Body of pancreas (tissue), 4 donors: ENCODE data around the gene PDE3A. TPM values are rescaled to one million over a fixed set of nuclear protein-coding genes. Genes with fewer than 3 reads are reported as not detected.

ENCODE experiments used
- ATAC-seq: fragments of 150-250 bp; one replicate; pipeline ENCODE4 v1.9.1; 2016
- DNase-seq, 4 donors: peaks; one replicate each; pipeline ENCODE4 v3.0.0-alpha.2; 2019
- H3K27ac ChIP-seq, 4 donors: fragments of 200-600 bp; sonication (generic); 1 replicate in 3 of 4; 2 replicates in 1 of 4; pipeline versions ENCODE4 v1.5.1 to v1.6.1; 2016 to 2019; ENCODE audit warnings: mild to moderate bottlenecking in 1 of 4, mixed read lengths in 1 of 4, moderate library complexity in 1 of 4
- H3K27me3 ChIP-seq, 2 donors: fragments of 200-600 bp; sonication (generic); one replicate each; pipeline ENCODE4 v1.6.0; 2016; ENCODE audit warnings: mild to moderate bottlenecking in 1 of 2
- H3K36me3 ChIP-seq, 2 donors: fragments of 200-600 bp; sonication (generic); replicated peaks in 1 of 2; 2 replicates each; pipeline ENCODE4 v1.5.1; 2016; ENCODE audit warnings: low read depth in 2 of 2; ENCODE audit not compliant: insufficient read depth in 1 of 2
- H3K4me1 ChIP-seq: fragments of 200-600 bp; sonication (generic); one replicate; pipeline ENCODE4 v1.6.0; 2016
- H3K4me3 ChIP-seq, 2 donors: fragments of 200-600 bp; sonication (generic); 1 replicate in 1 of 2; 2 replicates in 1 of 2; pipeline ENCODE4 v1.5.1; 2016 to 2019
- H3K9me3 ChIP-seq, 3 donors: fragments of 200-600 bp; sonication (generic); 1 replicate in 2 of 3; 2 replicates in 1 of 3; pipeline ENCODE4 v1.5.1; 2016
- CTCF ChIP-seq, 7 experiments: fragments of 450-650 bp in 4 of 7; fragments of 200-600 bp in 3 of 7; sonication (generic) in 3 of 7; IDR thresholded peaks; one replicate each; pipeline ENCODE4 v1.5.1; 2016 to 2019; ENCODE audit warnings: antibody characterized with exemption in 7 of 7
- POLR2A ChIP-seq, 3 donors: fragments of 450-650 bp; IDR thresholded peaks; one replicate each; pipeline ENCODE4 v1.6.1; 2016; ENCODE audit warnings: antibody characterized with exemption in 3 of 3, mild to moderate bottlenecking in 2 of 3
- WGBS, 2 donors: methylation state at CpG; one replicate each; pipeline ENCODE4 v1.1.5; 2017; 5-methylcytosine and 5-hydroxymethylcytosine counted together
- intact Hi-C: fragments of 100-400 bp; cut with DNase I; formaldehyde crosslinking; loops from one replicate; pipeline ENCODE4 v1.15.1; 2023
- total RNA-seq, 2 donors: library from RNA; depleted of rRNA; stranded (reverse); fragments of >200 nt; gene quantifications; one replicate each; pipeline ENCODE4 v1.1.0, GENCODE V29; 2016

The PDE3A gene
- total RNA-seq, 2 donors from 2014 or later = 20.5 to 28.3 TPM

DNA sequence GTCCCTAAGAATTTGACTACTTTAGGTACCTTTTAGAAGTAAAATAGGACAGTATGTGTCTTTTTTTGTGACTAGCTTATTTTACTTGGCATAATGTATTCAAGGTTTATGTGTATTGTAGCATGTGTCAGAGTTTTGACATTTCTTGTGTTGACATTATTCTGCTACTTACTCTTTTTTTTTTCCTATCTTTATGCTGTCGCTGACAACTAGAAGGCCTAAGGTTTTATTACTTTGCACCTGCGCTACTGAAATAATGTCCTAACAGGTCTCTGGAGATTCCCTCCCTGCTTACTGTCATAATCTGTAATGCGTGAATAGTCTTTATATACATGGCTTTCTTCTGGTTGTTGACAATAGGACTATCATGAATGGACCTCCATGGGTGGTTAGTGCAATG is 43.0 kb downstream of the PDE3A start:
- H3K9me3 ChIP-seq = no peaks in the 10 kb centered on the region
- no peak for TF ChIP-seq CTCF (IDR thresholded peaks at IDR 0.05)
- no peak for TF ChIP-seq POLR2A (IDR thresholded peaks at IDR 0.05)
- no peaks in the 10 kb centered on the region for H3K27me3 ChIP-seq
- no peak overlapping the region for H3K4me3 ChIP-seq
- ATAC-seq (no peak), DNase-seq (no peak)
- WGBS, 2 donors = 51 to 68% methylated on average over 3 of the region's 3 CpGs
- intact Hi-C loops = no loop called here
- H3K36me3 ChIP-seq = no peaks in the 10 kb centered on the region
- no peaks in the 10 kb centered on the region for H3K4me1 ChIP-seq
- no peak overlapping the region for H3K27ac ChIP-seq

DNA sequence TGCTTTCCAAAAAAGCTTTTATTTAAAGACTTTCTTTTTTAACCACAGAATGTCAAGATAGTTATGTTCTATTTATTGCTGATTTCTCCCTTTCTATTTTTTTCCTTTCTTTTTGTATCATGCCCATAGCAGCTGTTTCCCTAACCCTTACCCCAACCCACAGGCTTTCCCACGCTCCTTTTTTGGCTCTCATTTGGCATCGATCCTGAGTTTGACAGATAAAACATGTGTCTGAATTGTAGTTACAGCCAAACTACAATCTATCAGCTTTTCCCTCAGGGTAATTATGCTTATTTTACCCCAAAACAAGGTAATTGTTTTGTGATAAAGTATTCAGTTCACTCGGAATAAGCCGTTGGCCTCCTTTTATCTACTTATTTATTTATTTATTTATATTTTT is 46.7 kb downstream of the PDE3A start:
- Histone ChIP-seq H3K27ac (no peak overlapping the region), H3K36me3 (no peaks in the 10 kb centered on the region), H3K9me3 (no peaks in the 10 kb centered on the region), H3K4me3 (no peak overlapping the region), H3K27me3 (no peaks in the 10 kb centered on the region), H3K4me1 (no peaks in the 10 kb centered on the region)
- ATAC-seq = no peak
- DNase-seq = peak in 2 of 4 donors; percentile 9 to 18
- TF ChIP-seq CTCF (IDR thresholded peaks at IDR 0.05) (no peak), POLR2A (IDR thresholded peaks at IDR 0.05) (no peak)
- whole genome bisulfite sequencing, 2 donors = 9% methylated on average over 4 of the region's 4 CpGs
- intact Hi-C loops = no loop called here

- no peaks in the 10 kb centered on the region for H3K36me3 ChIP-seq
- no peak overlapping the region for H3K27ac ChIP-seq
- TF ChIP-seq CTCF (IDR thresholded peaks at IDR 0.05) (no peak), POLR2A (IDR thresholded peaks at IDR 0.05) (no peak)
- H3K4me1 ChIP-seq = no peaks in the 10 kb centered on the region
- no peak overlapping the region for H3K4me3 ChIP-seq
- no peaks in the 10 kb centered on the region for H3K27me3 ChIP-seq
- ATAC-seq = no peak
- intact Hi-C loops = no loop called here
- no peaks in the 10 kb centered on the region for H3K9me3 ChIP-seq
- WGBS, 2 donors = 70 to 78% methylated on average over 6 of the region's 6 CpGs
- no peak for DNase-seq
Measured at GRCh38 chr12:20415641-20416040, 47.3 kb downstream of the PDE3A start.

GRCh38 chr12:20420557-20420956 is 52.2 kb downstream of the PDE3A start:
- intact Hi-C loops = no loop called here
- DNase-seq (no peak), ATAC-seq (no peak)
- no peak overlapping the region for H3K27ac ChIP-seq
- 62 to 65% methylated on average over 6 of the region's 6 CpGs for WGBS, 2 donors
- no peak overlapping the region for H3K4me3 ChIP-seq
- no peaks in the 10 kb centered on the region for H3K27me3 ChIP-seq
- TF ChIP-seq CTCF (IDR thresholded peaks at IDR 0.05) (no peak), POLR2A (IDR thresholded peaks at IDR 0.05) (no peak)
- no peaks in the 10 kb centered on the region for H3K36me3 ChIP-seq
- H3K4me1 ChIP-seq = no peaks in the 10 kb centered on the region
- H3K9me3 ChIP-seq = no peaks in the 10 kb centered on the region

- no peak overlapping the region for H3K4me3 ChIP-seq
- ATAC-seq = no peak
- no peaks in the 10 kb centered on the region for H3K4me1 ChIP-seq
- intact Hi-C loops = no loop called here
- TF ChIP-seq CTCF (IDR thresholded peaks at IDR 0.05) = no peak
- no peak for TF ChIP-seq POLR2A (IDR thresholded peaks at IDR 0.05)
- no peaks in the 10 kb centered on the region for H3K27me3 ChIP-seq
- H3K36me3 ChIP-seq = no peaks in the 10 kb centered on the region
- H3K27ac ChIP-seq = no peak overlapping the region
- H3K9me3 ChIP-seq = no peaks in the 10 kb centered on the region
- 59 to 75% methylated on average over 2 of the region's 2 CpGs for WGBS, 2 donors
- DNase-seq = no peak
Measured at GRCh38 chr12:20421421-20421820, 53.1 kb downstream of the PDE3A start.
